ENCODE results near the gene CAPN15.
"Not testable (repeated sequence)": the region's sequence is repeated elsewhere in the genome, so short reads cannot be mapped to it uniquely, and the experiment has no call there.

CAPN15 gene

GRCh38 chr16:491220-491919 lies 36.1 kb upstream of the CAPN15 start:
- H3K9me3 ChIP-seq (ENCODE audit: insufficient read depth, low read depth, low read length), result no peaks in the 10 kb centered on the region
- no peak overlapping the region for H2AFZ ChIP-seq (ENCODE audit: low read length)
- H3F3A ChIP-seq (ENCODE audit: low read depth), result no peaks in the 10 kb centered on the region
- no peak for TF ChIP-seq CTCF (conservative IDR thresholded peaks at IDR 0.05; ENCODE audit: low read length)
- no peak overlapping the region for H3K4me3 ChIP-seq (ENCODE audit: low read length, poor library complexity, severe bottlenecking)
- H3K4me2 ChIP-seq (ENCODE audit: low read depth, low read length, poor library complexity, severe bottlenecking), result no peak overlapping the region
- H3K27me3 ChIP-seq (ENCODE audit: insufficient read depth, low read length, poor library complexity, severe bottlenecking), result no peaks in the 10 kb centered on the region
- no peaks in the 10 kb centered on the region for H3K36me3 ChIP-seq (ENCODE audit: insufficient read depth, low read length)
- no peaks in the 10 kb centered on the region for H3K4me1 ChIP-seq (ENCODE audit: insufficient read depth, low read length, poor library complexity, severe bottlenecking)
- no peak overlapping the region for H3K9ac ChIP-seq (ENCODE audit: low read depth, low read length, poor library complexity, severe bottlenecking)
- H4K20me1 ChIP-seq (ENCODE audit: insufficient read depth, low read length, poor library complexity, severe bottlenecking), result no peaks in the 10 kb centered on the region
- H3K9me2 ChIP-seq (replicated peaks; ENCODE audit: low read depth, low read length), result no peaks in the 10 kb centered on the region
- no peaks in the 10 kb centered on the region for H3K79me2 ChIP-seq (ENCODE audit: insufficient read depth, low read length)

DNA sequence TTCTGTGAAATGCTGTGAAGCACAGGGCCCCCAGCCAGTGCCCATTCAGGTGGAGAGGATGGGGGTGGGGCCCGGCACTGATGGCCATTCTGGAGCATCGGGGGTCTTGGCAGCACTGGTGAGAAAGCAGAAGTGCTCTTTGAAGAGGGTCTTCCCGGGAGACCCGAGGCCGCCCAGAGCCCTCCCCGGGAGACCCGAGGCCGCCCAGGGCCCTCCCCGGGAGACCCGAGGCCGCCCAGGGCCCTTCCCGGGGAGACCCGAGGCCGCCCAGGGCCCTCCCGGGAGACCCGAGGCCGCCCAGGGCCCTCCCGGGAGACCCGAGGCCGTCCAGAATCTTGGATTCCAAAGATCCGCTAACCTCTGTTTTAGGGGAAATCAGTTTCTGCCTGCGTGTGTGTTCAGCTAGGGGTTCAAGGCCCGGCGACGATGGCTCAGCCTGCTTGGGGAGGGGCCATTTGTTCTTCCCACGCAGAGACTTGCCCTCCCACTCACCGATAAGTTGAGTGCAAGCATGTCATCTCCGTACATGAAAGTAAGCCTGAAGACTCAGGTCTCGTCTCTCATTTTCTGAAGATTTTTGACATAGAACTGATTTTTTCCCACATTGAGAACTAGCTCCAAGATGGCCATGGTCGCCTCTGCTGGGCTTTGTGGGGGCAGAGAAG lies 35.2 kb upstream of the CAPN15 start:
- no peak overlapping the region for H3K9ac ChIP-seq (ENCODE audit: low read depth, low read length, poor library complexity, severe bottlenecking)
- H4K20me1 ChIP-seq (ENCODE audit: insufficient read depth, low read length, poor library complexity, severe bottlenecking), result no peaks in the 10 kb centered on the region
- no peaks in the 10 kb centered on the region for H3K36me3 ChIP-seq (ENCODE audit: insufficient read depth, low read length)
- H3K9me2 ChIP-seq (replicated peaks; ENCODE audit: low read depth, low read length), result no peaks in the 10 kb centered on the region
- no peak overlapping the region for H3K4me2 ChIP-seq (ENCODE audit: low read depth, low read length, poor library complexity, severe bottlenecking)
- no peaks in the 10 kb centered on the region for H3K27me3 ChIP-seq (ENCODE audit: insufficient read depth, low read length, poor library complexity, severe bottlenecking)
- H2AFZ ChIP-seq (ENCODE audit: low read length), result no peak overlapping the region
- TF ChIP-seq CTCF (conservative IDR thresholded peaks at IDR 0.05; ENCODE audit: low read length) (no peak), EZH2phosphoT487 (IDR thresholded peaks at IDR 0.05; ENCODE audit: borderline replicate concordance) (no peak)
- H3K79me2 ChIP-seq (ENCODE audit: insufficient read depth, low read length), result no peaks in the 10 kb centered on the region
- no peaks in the 10 kb centered on the region for H3K9me3 ChIP-seq (ENCODE audit: insufficient read depth, low read depth, low read length)
- H3K4me1 ChIP-seq (ENCODE audit: insufficient read depth, low read length, poor library complexity, severe bottlenecking), result no peaks in the 10 kb centered on the region
- no peaks in the 10 kb centered on the region for H3F3A ChIP-seq (ENCODE audit: low read depth)
- no peak overlapping the region for H3K4me3 ChIP-seq (ENCODE audit: low read length, poor library complexity, severe bottlenecking)

DNA sequence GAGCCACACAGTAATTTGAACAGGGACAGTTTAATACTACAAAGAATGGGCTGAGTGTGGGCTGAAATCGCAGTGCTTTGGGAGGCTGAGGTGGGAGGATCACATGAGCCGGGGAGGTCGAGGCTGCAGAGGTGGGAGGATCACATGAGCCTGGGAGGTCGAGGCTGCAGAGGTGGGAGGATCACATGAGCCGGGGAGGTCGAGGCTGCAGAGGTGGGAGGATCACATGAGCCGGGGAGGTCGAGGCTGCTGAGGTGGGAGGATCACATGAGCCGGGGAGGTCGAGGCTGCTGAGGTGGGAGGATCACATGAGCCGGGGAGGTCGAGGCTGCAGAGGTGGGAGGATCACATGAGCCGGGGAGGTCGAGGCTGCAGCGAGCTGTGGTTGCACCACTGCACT lies 32.8 kb upstream of the CAPN15 start:
- H3K36me3 ChIP-seq (ENCODE audit: insufficient read depth, low read length); H3F3A ChIP-seq (ENCODE audit: low read depth); H3K4me3 ChIP-seq (ENCODE audit: low read length, poor library complexity, severe bottlenecking); H3K27me3 ChIP-seq (ENCODE audit: insufficient read depth, low read length, poor library complexity, severe bottlenecking); H3K9me3 ChIP-seq (ENCODE audit: insufficient read depth, low read depth, low read length); H3K4me1 ChIP-seq (ENCODE audit: insufficient read depth, low read length, poor library complexity, severe bottlenecking); H4K20me1 ChIP-seq (ENCODE audit: insufficient read depth, low read length, poor library complexity, severe bottlenecking); H3K4me2 ChIP-seq (ENCODE audit: low read depth, low read length, poor library complexity, severe bottlenecking); H3K9me2 ChIP-seq (replicated peaks; ENCODE audit: low read depth, low read length); H3K9ac ChIP-seq (ENCODE audit: low read depth, low read length, poor library complexity, severe bottlenecking); H3K79me2 ChIP-seq (ENCODE audit: insufficient read depth, low read length); H2AFZ ChIP-seq (ENCODE audit: low read length): not testable (repeated sequence)

Data from Loucy (cell line).